Activated CD8-positive, alpha-beta T cell treated with anti-CD3 and anti-CD28 coated beads, Interleukin-2, amount 10 ng/mL, durations not matched to agents 7 days and 5 days (primary cell): ENCODE measurements around the gene XRCC4. TPM values are rescaled to one million over a fixed set of nuclear protein-coding genes. Genes with fewer than 3 reads are reported as not detected.

ENCODE experiments used
- ATAC-seq: fragments of 150-1000 bp; cut with Tn5 transposase; one replicate; pipeline ENCODE4 v1.10.0; 2021; ENCODE audit warnings: moderate library complexity
- CTCF ChIA-PET: fragments of 350-600 bp; sonication (Branson Sonifier 250); formaldehyde crosslinking; loops from one replicate; lab custom pipeline; 2021; ENCODE audit warnings: antibody characterized with exemption; lab: Charles Lee
- POLR2A ChIA-PET: fragments of 350-600 bp; sonication (Branson Sonifier 250); formaldehyde crosslinking; loops from one replicate; lab custom pipeline; 2021; ENCODE audit warnings: antibody characterized with exemption; lab: Charles Lee
- DNase-seq: peaks from one replicate; pipeline ENCODE4 v3.0.0-alpha.2; 2020
- H3K27ac Mint-ChIP-seq: one replicate; pipeline ENCODE4 v1.8.0; 2021; ENCODE audit warnings: mild to moderate bottlenecking, mixed read lengths
- H3K27me3 Mint-ChIP-seq: one replicate; pipeline ENCODE4 v1.8.0; 2021; ENCODE audit warnings: low read depth, mixed read lengths
- H3K36me3 Mint-ChIP-seq: one replicate; pipeline ENCODE4 v1.8.0; 2021; ENCODE audit warnings: low read depth, mixed read lengths
- H3K4me1 Mint-ChIP-seq: one replicate; pipeline ENCODE4 v1.8.0; 2021; ENCODE audit warnings: low read depth, mixed read lengths
- H3K4me3 Mint-ChIP-seq: one replicate; pipeline ENCODE4 v1.8.0; 2021; ENCODE audit warnings: mild to moderate bottlenecking, mixed read lengths
- H3K9me3 Mint-ChIP-seq: one replicate; pipeline ENCODE4 v1.8.0; 2022; ENCODE audit warnings: mixed read lengths; ENCODE audit not compliant: insufficient read depth
- total RNA-seq, 2 experiments: library from RNA; stranded (reverse); gene quantifications; one replicate each; pipeline ENCODE4 v1.2.3, GENCODE V29; 2021

XRCC4 gene
- total RNA-seq, 2 experiments from 2014 or later: 12.6 to 13.4 TPM

- Mint-ChIP-seq H3K27ac (no peak overlapping the region), H3K36me3 (no peaks in the 10 kb centered on the region)
Measured at GRCh38 chr5:83363886-83364275, 286.5 kb downstream of the XRCC4 start.

GRCh38 chr5:83364312-83365299, 287.3 kb downstream of the XRCC4 start:
- POLR2A ChIA-PET: no interaction called here
- DNase-seq (no peak), ATAC-seq (no peak)
- Mint-ChIP-seq H3K27ac (no peak overlapping the region), H3K27me3 (peaks cover 2% of the 10 kb centered on the region), H3K4me1 (no peaks in the 10 kb centered on the region), H3K4me3 (no peak overlapping the region), H3K9me3 (no peaks in the 10 kb centered on the region), H3K36me3 (no peaks in the 10 kb centered on the region)
- CTCF ChIA-PET: no interaction called here

More at GRCh38 chr5:83363886-83364275, 286.5 kb downstream of the XRCC4 start:
- ChIA-PET CTCF (no interaction called here), POLR2A (no interaction called here)
- H3K4me1 Mint-ChIP-seq: no peaks in the 10 kb centered on the region
- ATAC-seq (no peak), DNase-seq (no peak)
- H3K27me3 Mint-ChIP-seq: no peaks in the 10 kb centered on the region
- H3K9me3 Mint-ChIP-seq: no peaks in the 10 kb centered on the region
- no peak overlapping the region for H3K4me3 Mint-ChIP-seq

- Mint-ChIP-seq H3K4me3 (no peak overlapping the region), H3K36me3 (no peaks in the 10 kb centered on the region), H3K27me3 (peaks cover 2% of the 10 kb centered on the region), H3K27ac (no peak overlapping the region), H3K9me3 (no peaks in the 10 kb centered on the region), H3K4me1 (no peaks in the 10 kb centered on the region)
- ChIA-PET CTCF (no interaction called here), POLR2A (no interaction called here)
- ATAC-seq (no peak), DNase-seq (no peak)
Measured at GRCh38 chr5:83368319-83368718, 291.0 kb downstream of the XRCC4 start.

- ChIA-PET CTCF (no interaction called here), POLR2A (no interaction called here)
- DNase-seq: no peak
- ATAC-seq: no peak
- H3K36me3 Mint-ChIP-seq: no peaks in the 10 kb centered on the region
- H3K27me3 Mint-ChIP-seq: peaks cover 2% of the 10 kb centered on the region
- H3K27ac Mint-ChIP-seq: no peak overlapping the region
- H3K4me3 Mint-ChIP-seq: no peak overlapping the region
- H3K9me3 Mint-ChIP-seq: no peaks in the 10 kb centered on the region
- no peaks in the 10 kb centered on the region for H3K4me1 Mint-ChIP-seq
Measured at GRCh38 chr5:83368835-83369234, 291.5 kb downstream of the XRCC4 start.

GRCh38 chr5:83370957-83371356, 293.6 kb downstream of the XRCC4 start:
- no peaks in the 10 kb centered on the region for H3K9me3 Mint-ChIP-seq
- ChIA-PET POLR2A (no interaction called here), CTCF (no interaction called here)
- H3K36me3 Mint-ChIP-seq: no peaks in the 10 kb centered on the region
- H3K27ac Mint-ChIP-seq: no peak overlapping the region
- no peak overlapping the region for H3K4me3 Mint-ChIP-seq
- H3K4me1 Mint-ChIP-seq: no peaks in the 10 kb centered on the region
- H3K27me3 Mint-ChIP-seq: peaks cover 2% of the 10 kb centered on the region
- DNase-seq (no peak), ATAC-seq (no peak)

- Mint-ChIP-seq H3K4me3 (no peak overlapping the region), H3K27ac (no peak overlapping the region), H3K4me1 (no peaks in the 10 kb centered on the region), H3K27me3 (peaks cover 2% of the 10 kb centered on the region), H3K36me3 (no peaks in the 10 kb centered on the region), H3K9me3 (no peaks in the 10 kb centered on the region)
- CTCF ChIA-PET: no interaction called here
- ATAC-seq (no peak), DNase-seq (no peak)
- POLR2A ChIA-PET: no interaction called here
Measured at GRCh38 chr5:83371726-83372125, 294.4 kb downstream of the XRCC4 start.

GRCh38 chr5:83374547-83374946, 297.2 kb downstream of the XRCC4 start:
- Mint-ChIP-seq H3K4me1 (no peaks in the 10 kb centered on the region), H3K27me3 (no peaks in the 10 kb centered on the region), H3K4me3 (no peak overlapping the region), H3K36me3 (no peaks in the 10 kb centered on the region), H3K27ac (no peak overlapping the region), H3K9me3 (no peaks in the 10 kb centered on the region)
- ATAC-seq: no peak
- POLR2A ChIA-PET: no interaction called here
- CTCF ChIA-PET: no interaction called here
- DNase-seq: no peak

- ChIA-PET CTCF (no interaction called here), POLR2A (no interaction called here)
Measured at GRCh38 chr5:83375049-83375745, 297.9 kb downstream of the XRCC4 start.

GRCh38 chr5:83376461-83376860, 299.1 kb downstream of the XRCC4 start:
- Mint-ChIP-seq H3K4me1 (no peaks in the 10 kb centered on the region), H3K36me3 (no peaks in the 10 kb centered on the region), H3K9me3 (no peaks in the 10 kb centered on the region), H3K27ac (no peak overlapping the region), H3K27me3 (no peaks in the 10 kb centered on the region), H3K4me3 (no peak overlapping the region)
- ATAC-seq (no peak), DNase-seq (no peak)
- CTCF ChIA-PET: no interaction called here
- POLR2A ChIA-PET: no interaction called here

More at GRCh38 chr5:83375049-83375745, 297.9 kb downstream of the XRCC4 start:
- Mint-ChIP-seq H3K36me3 (no peaks in the 10 kb centered on the region), H3K27ac (no peak overlapping the region), H3K4me3 (no peak overlapping the region), H3K4me1 (no peaks in the 10 kb centered on the region), H3K9me3 (no peaks in the 10 kb centered on the region), H3K27me3 (no peaks in the 10 kb centered on the region)
- DNase-seq (no peak), ATAC-seq (no peak)

GRCh38 chr5:83377131-83377865, 300.0 kb downstream of the XRCC4 start:
- H3K36me3 Mint-ChIP-seq: no peaks in the 10 kb centered on the region
- CTCF ChIA-PET: no interaction called here
- no peak overlapping the region for H3K27ac Mint-ChIP-seq
- ATAC-seq (no peak), DNase-seq (no peak)
- H3K4me3 Mint-ChIP-seq: no peak overlapping the region
- no peaks in the 10 kb centered on the region for H3K4me1 Mint-ChIP-seq
- no peaks in the 10 kb centered on the region for H3K9me3 Mint-ChIP-seq
- H3K27me3 Mint-ChIP-seq: no peaks in the 10 kb centered on the region
- POLR2A ChIA-PET: no interaction called here

- POLR2A ChIA-PET: no interaction called here
Measured at GRCh38 chr5:83378624-83379289, 301.4 kb downstream of the XRCC4 start.

More at GRCh38 chr5:83378624-83379289, 301.4 kb downstream of the XRCC4 start:
- CTCF ChIA-PET: no interaction called here
- H3K4me3 Mint-ChIP-seq: no peak overlapping the region
- no peak for DNase-seq
- H3K27ac Mint-ChIP-seq: no peak overlapping the region
- no peaks in the 10 kb centered on the region for H3K36me3 Mint-ChIP-seq
- no peaks in the 10 kb centered on the region for H3K27me3 Mint-ChIP-seq
- no peak for ATAC-seq
- no peaks in the 10 kb centered on the region for H3K9me3 Mint-ChIP-seq
- no peaks in the 10 kb centered on the region for H3K4me1 Mint-ChIP-seq
